Mononuclear cell (primary cell): ENCODE measurements around the gene NCCRP1. TPM values are rescaled to one million over a fixed set of nuclear protein-coding genes. Genes with fewer than 3 reads are reported as not detected.

Experiments
- H3K27me3 ChIP-seq: 2 replicates; pipeline ENCODE4 v1.6.0; 2011; ENCODE audit warnings: low read length, control low read depth; ENCODE audit not compliant: insufficient read depth
- H3K4me1 ChIP-seq: 2 replicates; pipeline ENCODE4 v1.5.1; 2011; ENCODE audit warnings: mild to moderate bottlenecking, low read length, control low read depth; ENCODE audit not compliant: insufficient read depth
- H3K4me3 ChIP-seq: 2 replicates; pipeline ENCODE4 v1.5.1; 2011; ENCODE audit warnings: mild to moderate bottlenecking, low read length, moderate library complexity
- H3K9me3 ChIP-seq: 2 replicates; pipeline ENCODE4 v1.5.1; 2011; ENCODE audit warnings: low read depth, mild to moderate bottlenecking, control low read depth, low read length
- total RNA-seq: library from RNA; depleted of rRNA; stranded (reverse); fragments of >200 nt; gene quantifications from one replicate; pipeline ENCODE4 v1.2.3, GENCODE V29; 2012

NCCRP1 gene
- total RNA-seq, 1 donor, result not detected

DNA sequence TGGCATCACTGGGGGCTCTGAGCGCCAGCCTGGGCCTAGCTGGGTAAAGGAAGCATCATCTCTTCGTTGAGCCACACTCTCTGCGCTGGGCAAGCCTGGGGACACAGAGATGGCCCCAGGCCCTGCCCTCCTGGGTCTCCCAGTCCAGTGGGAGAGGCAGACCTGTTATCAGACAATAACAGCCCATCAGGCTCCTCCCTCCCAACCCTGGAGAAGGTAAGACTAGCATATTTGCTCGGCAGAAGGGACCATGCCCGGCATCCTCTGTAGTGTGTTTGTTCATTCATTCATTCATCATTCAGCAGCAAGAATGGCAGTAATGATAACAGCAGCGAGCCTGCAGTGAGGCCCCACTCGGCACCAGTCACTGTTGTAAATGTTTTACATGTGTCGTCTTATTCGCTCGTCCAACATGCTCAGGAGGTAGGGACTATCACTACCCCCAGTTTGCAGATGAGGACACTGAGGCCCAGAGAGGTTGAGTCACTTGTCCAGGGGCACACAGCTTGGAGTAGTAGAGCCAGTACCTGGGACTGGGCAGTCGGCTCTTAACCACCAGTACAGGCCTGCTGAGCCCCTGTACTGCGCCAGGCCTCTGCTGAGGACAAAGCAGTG, 38.0 kb upstream of the NCCRP1 start:
- Histone ChIP-seq H3K4me1 (peaks cover 5% of the 10 kb centered on the region), H3K9me3 (no peaks in the 10 kb centered on the region), H3K4me3 (no peak overlapping the region), H3K27me3 (no peaks in the 10 kb centered on the region)

DNA sequence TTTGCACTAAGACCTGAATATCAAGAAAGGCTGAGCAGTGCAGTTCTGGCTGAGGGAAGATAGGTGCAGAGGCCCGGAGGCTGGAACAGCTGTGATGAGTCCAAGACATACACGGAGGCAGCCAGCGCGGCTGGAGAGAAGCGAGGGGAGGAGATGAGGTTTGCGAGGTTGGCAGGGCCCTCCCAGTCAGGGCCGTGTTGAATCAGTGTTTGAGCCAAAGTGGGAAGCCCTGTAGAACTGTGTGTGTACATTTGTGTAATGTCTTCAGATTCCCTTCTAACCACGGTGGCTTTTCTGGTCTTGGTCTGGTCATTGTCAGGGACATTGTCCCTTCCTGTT, 36.3 kb upstream of the NCCRP1 start:
- H3K4me1 ChIP-seq, result peaks cover 5% of the 10 kb centered on the region
- no peaks in the 10 kb centered on the region for H3K27me3 ChIP-seq
- no peak overlapping the region for H3K4me3 ChIP-seq
- H3K9me3 ChIP-seq, result no peaks in the 10 kb centered on the region

DNA sequence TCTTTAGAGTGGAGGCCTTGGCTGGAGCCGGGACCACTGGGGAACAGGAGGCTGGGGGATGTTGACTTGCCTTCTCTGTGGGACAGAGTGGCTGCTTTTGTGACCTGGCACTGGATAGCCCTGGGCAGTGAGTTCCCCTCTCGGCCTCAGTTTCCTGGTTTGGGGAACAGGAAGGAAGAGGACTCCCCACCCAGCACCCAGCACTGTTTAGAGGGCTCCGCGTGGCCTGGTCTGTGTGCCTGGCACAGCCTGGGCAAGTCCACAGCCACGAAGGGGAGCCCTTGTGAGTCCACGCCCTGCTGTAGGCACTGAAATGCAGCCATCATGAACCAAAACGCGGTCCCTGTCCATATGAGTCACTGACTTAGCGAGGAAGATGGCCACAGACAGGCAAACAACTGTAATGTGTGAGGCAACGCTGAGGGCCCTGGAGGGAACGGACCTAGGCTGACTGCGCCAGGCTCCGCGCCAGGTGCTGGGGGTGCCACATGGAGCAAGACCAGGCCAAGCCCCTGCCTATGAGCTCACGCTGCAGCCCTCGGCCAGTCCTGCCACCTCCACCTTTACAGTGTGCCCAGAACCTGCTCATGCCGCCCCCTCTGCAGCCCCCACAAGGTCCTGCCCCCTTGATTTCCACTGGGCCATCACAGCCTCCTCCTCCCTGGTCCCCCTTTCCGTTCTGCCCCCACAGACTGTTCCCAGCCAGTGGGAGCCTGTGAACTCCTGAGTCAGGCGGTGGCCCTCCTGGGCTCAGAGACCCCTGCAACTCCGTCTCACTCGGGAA, 35.7 kb upstream of the NCCRP1 start:
- Histone ChIP-seq H3K27me3 (no peaks in the 10 kb centered on the region), H3K9me3 (no peaks in the 10 kb centered on the region), H3K4me3 (no peak overlapping the region), H3K4me1 (peaks cover 5% of the 10 kb centered on the region)

DNA sequence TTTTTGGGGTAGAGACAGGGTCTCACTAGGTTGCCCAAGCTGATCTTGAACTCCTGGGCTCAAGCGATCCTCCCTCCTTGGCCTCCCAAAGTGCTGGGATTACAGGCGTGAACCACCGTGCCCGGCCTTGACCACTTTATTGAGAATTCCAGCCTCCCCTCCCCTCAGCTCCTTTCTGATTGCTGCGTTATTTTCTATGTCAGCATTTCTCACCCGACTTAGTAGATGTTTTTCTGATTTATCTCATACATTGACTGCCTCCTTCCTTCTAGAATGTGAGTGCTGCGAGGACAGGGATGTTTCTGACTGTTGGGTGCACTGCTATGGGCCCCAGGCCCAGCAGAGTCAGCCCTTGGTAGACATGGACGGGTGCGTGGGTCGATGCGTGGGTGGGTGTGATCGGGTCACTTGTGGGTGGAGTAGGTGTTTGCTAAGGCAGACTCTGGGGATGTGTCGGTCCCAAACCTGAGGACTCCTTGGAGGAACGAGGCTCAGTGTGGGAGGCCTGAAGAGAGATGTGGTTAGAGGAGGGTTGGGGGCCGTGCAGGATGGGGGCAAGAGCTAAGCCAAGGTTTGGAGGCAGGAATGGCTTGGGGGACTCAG, 34.2 kb upstream of the NCCRP1 start:
- Histone ChIP-seq H3K27me3 (no peaks in the 10 kb centered on the region), H3K4me3 (no peak overlapping the region), H3K4me1 (peaks cover 5% of the 10 kb centered on the region), H3K9me3 (no peaks in the 10 kb centered on the region)

DNA sequence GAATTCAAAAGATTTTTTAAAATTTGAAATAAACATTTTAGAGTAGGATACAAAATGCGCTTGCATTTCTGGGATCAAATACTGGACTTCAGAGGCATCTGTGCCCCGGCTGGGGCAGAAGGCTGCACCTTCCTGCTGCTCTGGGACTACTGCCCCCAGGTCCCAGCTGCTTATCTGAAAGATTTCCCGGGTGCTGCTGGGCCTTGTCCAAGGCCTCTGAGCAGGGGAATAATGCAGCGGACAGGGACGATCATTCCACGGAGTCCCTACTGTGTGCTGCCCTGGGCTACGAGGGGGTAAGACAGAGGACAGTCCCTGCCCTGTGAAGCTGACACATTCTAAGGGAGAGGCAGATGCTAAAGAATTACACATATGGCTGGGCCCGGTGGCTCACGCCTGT, 33.1 kb upstream of the NCCRP1 start:
- H3K27me3 ChIP-seq, result no peaks in the 10 kb centered on the region
- H3K9me3 ChIP-seq, result no peaks in the 10 kb centered on the region
- H3K4me1 ChIP-seq, result peaks cover 5% of the 10 kb centered on the region
- no peak overlapping the region for H3K4me3 ChIP-seq

DNA sequence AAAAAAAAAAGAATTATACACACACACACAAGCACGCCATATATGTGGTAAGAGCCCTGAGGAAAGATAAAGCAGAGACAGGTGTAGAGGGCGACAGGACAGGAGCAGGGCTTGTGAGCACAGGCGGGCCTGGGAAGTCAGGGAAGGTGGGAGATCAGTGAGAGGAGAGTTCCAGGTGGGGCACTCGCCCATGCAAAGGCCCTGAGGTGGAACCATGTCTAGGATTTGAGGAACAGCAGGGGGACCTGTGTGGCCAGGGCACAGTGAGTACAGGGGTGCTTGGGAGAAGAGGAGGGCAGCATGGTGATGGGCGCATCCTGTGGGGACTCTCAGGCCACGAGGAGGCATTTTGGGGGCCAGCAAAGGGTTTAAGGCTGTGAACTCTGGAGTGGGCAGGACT, 32.5 kb upstream of the NCCRP1 start:
- H3K27me3 ChIP-seq, result no peaks in the 10 kb centered on the region
- H3K9me3 ChIP-seq, result no peaks in the 10 kb centered on the region
- H3K4me1 ChIP-seq, result peaks cover 5% of the 10 kb centered on the region
- H3K4me3 ChIP-seq, result no peak overlapping the region

DNA sequence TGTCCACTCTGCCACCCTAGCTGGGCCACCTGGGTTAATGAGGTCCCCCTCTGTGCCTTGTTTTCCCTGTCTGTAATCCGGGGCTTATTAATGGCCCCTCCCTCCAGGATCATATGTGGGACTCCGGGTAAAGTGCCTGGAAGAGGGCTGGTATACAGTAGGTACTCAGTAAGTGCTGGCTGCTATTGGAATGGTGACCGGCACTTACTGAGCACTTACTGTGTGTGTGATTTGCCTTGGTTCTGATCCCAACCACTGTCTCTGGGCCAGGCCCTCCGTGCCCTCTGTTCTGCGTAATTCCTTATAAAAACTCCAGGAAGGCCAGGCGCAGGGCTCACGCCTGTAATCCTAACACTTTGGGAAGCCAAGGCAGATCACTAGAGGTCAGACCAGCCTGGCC, 30.9 kb upstream of the NCCRP1 start:
- H3K4me1 ChIP-seq, result peaks cover 2% of the 10 kb centered on the region
- H3K27me3 ChIP-seq, result no peaks in the 10 kb centered on the region
- H3K4me3 ChIP-seq, result no peak overlapping the region
- no peaks in the 10 kb centered on the region for H3K9me3 ChIP-seq

DNA sequence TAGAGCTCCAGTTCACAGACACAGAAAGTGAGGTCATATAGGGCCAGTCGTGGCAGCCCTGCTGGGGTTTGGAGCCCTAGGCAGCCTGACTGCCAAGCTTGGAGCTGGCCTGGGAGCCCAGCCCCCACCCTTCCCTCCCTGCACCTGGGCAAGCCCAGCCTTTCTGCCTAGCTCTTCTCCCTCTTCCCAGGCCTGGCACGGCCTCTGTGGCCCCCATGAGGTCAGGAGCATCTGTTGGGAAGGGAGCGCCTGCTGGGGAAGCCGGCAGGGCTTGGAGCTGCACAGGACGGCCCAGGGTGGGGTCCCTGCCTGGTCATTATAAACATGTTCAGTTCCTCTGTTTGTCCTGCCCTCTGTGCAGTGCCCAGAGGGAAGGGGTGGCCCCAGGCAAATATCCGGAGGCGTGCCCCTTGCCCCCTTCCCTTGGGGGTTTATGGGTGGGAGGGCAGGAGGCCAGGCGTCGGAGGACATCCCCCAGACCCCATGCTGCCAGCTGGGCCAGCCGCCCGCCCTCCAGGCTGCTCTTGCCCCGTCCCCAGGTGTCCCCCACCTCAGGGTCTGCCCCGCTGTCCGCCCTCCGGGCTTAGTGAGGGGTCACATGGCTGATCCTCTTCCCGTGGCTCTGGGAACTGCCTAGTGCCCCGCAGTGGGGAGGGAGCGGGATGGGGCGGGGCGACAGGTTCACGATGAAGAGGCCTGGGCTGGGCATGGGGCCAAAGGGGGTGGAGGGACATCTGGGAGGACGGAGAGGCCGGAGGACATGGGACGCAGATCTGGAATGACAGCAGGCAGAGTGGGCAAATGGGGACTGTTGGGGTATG, 30.0 kb upstream of the NCCRP1 start:
- Histone ChIP-seq H3K4me1 (no peaks in the 10 kb centered on the region), H3K4me3 (no peak overlapping the region), H3K27me3 (no peaks in the 10 kb centered on the region), H3K9me3 (no peaks in the 10 kb centered on the region)

DNA sequence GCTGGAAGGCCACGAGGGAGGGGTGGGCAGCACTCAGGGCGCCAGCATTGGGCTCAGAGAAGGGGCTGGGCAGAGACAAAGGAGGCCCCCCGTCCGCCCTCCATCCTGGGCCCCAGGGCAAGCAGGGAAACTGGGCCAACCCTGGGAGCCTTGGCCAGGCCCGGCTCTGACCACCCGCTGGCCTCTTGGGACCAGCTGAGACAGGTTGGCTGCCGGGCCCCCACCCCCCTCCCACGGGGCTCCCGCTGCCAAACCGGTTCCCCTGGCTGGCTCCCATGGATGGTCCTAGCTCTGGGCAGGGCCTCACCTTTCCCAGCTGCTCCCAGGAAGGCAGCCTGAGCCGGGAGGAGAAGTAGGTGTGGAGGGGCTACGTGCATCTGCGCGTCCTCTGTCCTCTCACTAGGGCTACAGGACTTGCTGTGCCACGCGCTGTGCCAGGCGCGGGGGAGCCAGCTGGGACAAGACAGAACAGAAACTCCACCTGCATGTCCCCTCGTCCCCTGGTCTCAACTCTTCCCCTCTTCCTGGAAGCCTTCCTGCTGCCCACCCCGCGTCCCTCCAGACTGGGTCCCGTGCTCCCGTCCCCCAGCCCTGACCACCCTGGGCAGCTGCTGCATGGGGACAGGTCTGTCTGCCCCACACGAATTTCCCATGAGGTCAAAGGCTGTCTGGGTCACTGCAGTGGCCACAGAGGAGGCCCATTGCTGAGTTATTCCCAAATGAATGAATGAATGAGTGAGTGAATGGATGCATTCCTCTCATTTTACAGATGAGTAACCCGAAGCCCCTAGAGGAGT, 29.1 kb upstream of the NCCRP1 start:
- Histone ChIP-seq H3K4me1 (no peaks in the 10 kb centered on the region), H3K4me3 (no peak overlapping the region), H3K9me3 (no peaks in the 10 kb centered on the region), H3K27me3 (no peaks in the 10 kb centered on the region)

DNA sequence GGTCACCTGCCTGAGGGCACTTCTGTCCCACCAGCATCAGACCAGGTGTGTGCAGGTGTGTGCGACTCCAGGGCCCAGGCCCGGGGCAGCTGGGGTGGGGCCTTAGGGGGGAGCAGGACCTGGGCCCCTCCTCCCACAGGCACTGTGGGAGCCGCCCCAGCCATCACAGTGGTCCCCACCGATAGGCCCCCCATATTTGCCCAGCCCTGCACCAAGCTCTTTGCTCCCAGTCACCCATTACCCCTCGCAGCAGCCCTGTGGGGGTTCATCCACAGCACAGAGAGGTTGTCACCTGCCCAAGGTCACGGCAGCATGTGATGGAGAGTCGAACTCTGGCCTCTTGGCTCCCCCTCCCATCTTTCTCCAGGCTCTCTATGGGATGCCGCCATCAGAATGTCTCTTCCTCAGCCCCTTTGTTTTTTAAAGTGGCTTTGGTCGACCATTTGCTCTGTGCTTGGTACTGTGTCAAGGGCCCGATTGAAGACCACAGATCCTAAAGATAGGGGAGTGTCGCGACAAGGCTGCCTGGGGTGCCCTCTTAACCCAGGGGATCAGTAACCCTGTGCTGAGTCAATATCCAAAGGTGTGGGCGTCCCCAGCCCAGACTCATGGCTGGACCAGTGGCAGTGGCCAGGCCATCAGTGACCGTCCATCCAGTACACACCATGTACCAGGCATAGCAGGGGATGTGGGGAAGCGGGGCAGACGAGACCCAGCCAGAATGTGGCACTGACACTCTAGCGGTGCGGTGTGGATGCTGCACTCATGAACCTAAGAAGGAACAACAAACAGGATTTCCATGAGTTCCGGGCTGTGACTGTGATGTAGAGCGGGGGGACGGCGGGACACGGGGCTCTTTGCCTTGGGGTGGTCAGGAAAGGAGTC, 28.3 kb upstream of the NCCRP1 start:
- no peak overlapping the region for H3K4me3 ChIP-seq
- H3K9me3 ChIP-seq, result no peaks in the 10 kb centered on the region
- no peaks in the 10 kb centered on the region for H3K27me3 ChIP-seq
- no peaks in the 10 kb centered on the region for H3K4me1 ChIP-seq

DNA sequence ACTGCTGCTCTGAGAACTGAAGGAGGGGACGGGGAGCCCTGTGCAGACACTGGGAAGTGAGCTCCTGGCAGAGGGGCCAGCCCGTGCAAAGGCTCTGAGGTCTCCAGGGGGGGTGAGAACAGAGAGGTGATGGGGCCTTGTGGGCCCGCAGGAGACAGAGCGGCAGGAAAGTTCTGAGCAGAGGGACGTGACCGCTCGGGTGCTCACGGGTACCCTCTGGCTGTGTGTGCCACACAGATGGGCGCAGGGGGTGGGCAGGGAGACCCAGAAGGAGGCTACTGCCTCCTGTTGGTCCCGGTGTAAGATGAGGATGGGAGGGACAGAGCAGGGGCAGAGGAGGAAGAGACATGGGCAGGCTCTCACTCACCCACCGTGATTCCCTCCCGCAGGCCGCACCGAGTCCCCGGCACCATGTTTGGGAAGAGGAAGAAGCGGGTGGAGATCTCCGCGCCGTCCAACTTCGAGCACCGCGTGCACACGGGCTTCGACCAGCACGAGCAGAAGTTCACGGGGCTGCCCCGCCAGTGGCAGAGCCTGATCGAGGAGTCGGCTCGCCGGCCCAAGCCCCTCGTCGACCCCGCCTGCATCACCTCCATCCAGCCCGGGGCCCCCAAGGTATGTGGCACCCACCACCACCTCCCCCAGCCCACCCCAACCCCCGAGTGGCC, 27.5 kb upstream of the NCCRP1 start:
- H3K4me3 ChIP-seq, result no peak overlapping the region
- H3K9me3 ChIP-seq, result no peaks in the 10 kb centered on the region
- H3K27me3 ChIP-seq, result no peaks in the 10 kb centered on the region
- no peaks in the 10 kb centered on the region for H3K4me1 ChIP-seq

DNA sequence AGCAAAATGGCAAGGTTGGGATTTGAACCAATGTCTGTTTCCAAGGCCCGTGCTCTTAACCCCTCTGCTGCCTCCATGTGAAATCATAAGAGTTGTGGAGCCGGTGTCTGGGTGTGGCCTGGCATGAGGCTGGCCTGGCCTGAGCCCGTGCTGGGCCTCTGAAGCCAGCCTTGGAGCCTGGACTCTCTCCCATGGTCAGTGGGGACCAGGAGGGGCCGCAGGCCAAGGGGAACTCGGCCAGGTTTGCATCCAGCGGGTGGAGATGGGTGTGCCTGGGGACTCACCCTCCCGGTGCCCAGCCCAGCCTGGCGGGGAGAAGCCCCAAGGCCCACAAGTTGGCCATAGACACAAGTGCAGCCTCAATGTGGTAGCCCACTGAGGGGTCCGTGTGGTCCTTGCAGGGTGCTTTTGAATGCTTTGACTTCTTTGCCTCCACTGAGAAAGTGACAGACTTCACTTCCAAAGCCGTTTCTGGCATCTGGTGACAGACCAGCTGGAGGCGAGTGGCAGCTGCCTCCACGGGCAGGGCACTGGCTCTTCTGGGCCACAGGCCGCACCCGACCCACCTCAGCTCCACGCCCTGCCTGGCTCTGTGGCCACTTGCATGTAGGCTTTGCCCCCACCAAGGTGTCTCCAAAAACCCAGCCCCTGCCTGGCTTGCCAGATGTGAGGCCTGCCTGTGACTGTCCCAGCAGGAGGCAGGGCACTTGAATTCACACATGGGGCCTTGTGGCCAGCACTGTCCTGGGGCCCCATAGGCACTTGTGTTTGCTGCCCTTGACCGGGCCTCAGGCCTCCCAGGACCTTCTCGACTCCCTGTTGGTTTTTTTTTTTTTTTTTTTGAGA, 26.2 kb upstream of the NCCRP1 start:
- Histone ChIP-seq H3K4me1 (no peaks in the 10 kb centered on the region), H3K9me3 (no peaks in the 10 kb centered on the region)

More for the DNA sequence above, 26.2 kb upstream of the NCCRP1 start:
- Histone ChIP-seq H3K27me3 (no peaks in the 10 kb centered on the region), H3K4me3 (no peak overlapping the region)
